ENCODE measurements around the gene GPC5. TPM values are rescaled to one million over a fixed set of nuclear protein-coding genes. Genes with fewer than 3 reads are reported as not detected.

GPC5 gene
- total and polyA plus RNA-seq, 2 of the 8 experiments (the other 6 are each of a cell fraction or from before 2014, with no cell fraction given) = 0.20 to 0.39 TPM

DNA sequence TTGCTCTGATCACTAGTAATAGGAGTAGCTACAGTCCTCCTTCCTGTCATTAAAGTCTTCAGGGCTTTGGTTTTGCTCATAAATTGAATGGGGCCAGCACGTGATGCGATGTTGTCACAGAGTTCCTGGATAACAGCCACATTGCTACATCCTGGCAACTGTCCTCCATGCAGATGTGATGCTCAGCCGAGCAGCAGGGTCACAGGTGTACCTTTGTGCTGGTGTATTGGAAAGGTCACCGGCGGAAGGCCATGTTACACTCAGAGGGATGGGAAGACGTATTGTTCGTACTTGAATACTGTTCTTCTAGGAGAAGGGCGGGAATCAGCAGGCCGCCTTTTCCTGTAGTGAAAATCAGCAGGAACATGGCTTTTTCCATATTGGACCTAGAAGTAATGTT, 1114.4 kb downstream of the GPC5 start (continued):
- TF ChIP-seq, protein P1, sequence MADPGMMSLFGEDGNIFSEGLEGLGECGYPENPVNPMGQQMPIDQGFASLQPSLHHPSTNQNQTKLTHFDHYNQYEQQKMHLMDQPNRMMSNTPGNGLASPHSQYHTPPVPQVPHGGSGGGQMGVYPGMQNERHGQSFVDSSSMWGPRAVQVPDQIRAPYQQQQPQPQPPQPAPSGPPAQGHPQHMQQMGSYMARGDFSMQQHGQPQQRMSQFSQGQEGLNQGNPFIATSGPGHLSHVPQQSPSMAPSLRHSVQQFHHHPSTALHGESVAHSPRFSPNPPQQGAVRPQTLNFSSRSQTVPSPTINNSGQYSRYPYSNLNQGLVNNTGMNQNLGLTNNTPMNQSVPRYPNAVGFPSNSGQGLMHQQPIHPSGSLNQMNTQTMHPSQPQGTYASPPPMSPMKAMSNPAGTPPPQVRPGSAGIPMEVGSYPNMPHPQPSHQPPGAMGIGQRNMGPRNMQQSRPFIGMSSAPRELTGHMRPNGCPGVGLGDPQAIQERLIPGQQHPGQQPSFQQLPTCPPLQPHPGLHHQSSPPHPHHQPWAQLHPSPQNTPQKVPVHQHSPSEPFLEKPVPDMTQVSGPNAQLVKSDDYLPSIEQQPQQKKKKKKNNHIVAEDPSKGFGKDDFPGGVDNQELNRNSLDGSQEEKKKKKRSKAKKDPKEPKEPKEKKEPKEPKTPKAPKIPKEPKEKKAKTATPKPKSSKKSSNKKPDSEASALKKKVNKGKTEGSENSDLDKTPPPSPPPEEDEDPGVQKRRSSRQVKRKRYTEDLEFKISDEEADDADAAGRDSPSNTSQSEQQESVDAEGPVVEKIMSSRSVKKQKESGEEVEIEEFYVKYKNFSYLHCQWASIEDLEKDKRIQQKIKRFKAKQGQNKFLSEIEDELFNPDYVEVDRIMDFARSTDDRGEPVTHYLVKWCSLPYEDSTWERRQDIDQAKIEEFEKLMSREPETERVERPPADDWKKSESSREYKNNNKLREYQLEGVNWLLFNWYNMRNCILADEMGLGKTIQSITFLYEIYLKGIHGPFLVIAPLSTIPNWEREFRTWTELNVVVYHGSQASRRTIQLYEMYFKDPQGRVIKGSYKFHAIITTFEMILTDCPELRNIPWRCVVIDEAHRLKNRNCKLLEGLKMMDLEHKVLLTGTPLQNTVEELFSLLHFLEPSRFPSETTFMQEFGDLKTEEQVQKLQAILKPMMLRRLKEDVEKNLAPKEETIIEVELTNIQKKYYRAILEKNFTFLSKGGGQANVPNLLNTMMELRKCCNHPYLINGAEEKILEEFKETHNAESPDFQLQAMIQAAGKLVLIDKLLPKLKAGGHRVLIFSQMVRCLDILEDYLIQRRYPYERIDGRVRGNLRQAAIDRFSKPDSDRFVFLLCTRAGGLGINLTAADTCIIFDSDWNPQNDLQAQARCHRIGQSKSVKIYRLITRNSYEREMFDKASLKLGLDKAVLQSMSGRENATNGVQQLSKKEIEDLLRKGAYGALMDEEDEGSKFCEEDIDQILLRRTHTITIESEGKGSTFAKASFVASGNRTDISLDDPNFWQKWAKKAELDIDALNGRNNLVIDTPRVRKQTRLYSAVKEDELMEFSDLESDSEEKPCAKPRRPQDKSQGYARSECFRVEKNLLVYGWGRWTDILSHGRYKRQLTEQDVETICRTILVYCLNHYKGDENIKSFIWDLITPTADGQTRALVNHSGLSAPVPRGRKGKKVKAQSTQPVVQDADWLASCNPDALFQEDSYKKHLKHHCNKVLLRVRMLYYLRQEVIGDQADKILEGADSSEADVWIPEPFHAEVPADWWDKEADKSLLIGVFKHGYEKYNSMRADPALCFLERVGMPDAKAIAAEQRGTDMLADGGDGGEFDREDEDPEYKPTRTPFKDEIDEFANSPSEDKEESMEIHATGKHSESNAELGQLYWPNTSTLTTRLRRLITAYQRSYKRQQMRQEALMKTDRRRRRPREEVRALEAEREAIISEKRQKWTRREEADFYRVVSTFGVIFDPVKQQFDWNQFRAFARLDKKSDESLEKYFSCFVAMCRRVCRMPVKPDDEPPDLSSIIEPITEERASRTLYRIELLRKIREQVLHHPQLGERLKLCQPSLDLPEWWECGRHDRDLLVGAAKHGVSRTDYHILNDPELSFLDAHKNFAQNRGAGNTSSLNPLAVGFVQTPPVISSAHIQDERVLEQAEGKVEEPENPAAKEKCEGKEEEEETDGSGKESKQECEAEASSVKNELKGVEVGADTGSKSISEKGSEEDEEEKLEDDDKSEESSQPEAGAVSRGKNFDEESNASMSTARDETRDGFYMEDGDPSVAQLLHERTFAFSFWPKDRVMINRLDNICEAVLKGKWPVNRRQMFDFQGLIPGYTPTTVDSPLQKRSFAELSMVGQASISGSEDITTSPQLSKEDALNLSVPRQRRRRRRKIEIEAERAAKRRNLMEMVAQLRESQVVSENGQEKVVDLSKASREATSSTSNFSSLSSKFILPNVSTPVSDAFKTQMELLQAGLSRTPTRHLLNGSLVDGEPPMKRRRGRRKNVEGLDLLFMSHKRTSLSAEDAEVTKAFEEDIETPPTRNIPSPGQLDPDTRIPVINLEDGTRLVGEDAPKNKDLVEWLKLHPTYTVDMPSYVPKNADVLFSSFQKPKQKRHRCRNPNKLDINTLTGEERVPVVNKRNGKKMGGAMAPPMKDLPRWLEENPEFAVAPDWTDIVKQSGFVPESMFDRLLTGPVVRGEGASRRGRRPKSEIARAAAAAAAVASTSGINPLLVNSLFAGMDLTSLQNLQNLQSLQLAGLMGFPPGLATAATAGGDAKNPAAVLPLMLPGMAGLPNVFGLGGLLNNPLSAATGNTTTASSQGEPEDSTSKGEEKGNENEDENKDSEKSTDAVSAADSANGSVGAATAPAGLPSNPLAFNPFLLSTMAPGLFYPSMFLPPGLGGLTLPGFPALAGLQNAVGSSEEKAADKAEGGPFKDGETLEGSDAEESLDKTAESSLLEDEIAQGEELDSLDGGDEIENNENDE (IDR thresholded peaks at IDR 0.05; ENCODE audit: insufficient replicate concordance, low read length) = no peak
- TF ChIP-seq, protein P2, sequence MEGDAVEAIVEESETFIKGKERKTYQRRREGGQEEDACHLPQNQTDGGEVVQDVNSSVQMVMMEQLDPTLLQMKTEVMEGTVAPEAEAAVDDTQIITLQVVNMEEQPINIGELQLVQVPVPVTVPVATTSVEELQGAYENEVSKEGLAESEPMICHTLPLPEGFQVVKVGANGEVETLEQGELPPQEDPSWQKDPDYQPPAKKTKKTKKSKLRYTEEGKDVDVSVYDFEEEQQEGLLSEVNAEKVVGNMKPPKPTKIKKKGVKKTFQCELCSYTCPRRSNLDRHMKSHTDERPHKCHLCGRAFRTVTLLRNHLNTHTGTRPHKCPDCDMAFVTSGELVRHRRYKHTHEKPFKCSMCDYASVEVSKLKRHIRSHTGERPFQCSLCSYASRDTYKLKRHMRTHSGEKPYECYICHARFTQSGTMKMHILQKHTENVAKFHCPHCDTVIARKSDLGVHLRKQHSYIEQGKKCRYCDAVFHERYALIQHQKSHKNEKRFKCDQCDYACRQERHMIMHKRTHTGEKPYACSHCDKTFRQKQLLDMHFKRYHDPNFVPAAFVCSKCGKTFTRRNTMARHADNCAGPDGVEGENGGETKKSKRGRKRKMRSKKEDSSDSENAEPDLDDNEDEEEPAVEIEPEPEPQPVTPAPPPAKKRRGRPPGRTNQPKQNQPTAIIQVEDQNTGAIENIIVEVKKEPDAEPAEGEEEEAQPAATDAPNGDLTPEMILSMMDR (IDR thresholded peaks at IDR 0.05; ENCODE audit: control extremely low read depth in 1 of 3, insufficient read depth in 1 of 3, low read depth in 1 of 3, low read length in 3 of 3) = no peak
- TF ChIP-seq EGR1 (IDR thresholded peaks at IDR 0.05; ENCODE audit: borderline replicate concordance, low read depth, low read length) = no peak
- no peak for TF ChIP-seq NRF1 (IDR thresholded peaks at IDR 0.05; ENCODE audit: low read depth, low read length)
- no peak for TF ChIP-seq CHD2 (IDR thresholded peaks at IDR 0.05; ENCODE audit: low read length)
- no peak for TF ChIP-seq POU5F1 (IDR thresholded peaks at IDR 0.05; ENCODE audit: low read depth, low read length)
- no peak for TF ChIP-seq CEBPB (IDR thresholded peaks at IDR 0.05; ENCODE audit: low read depth, low read length)
- TF ChIP-seq JUND (IDR thresholded peaks at IDR 0.05; ENCODE audit: low read length) = no peak
- TF ChIP-seq CHD1 (IDR thresholded peaks at IDR 0.05; ENCODE audit: low read depth, low read length) = no peak
- TF ChIP-seq, protein P3, sequence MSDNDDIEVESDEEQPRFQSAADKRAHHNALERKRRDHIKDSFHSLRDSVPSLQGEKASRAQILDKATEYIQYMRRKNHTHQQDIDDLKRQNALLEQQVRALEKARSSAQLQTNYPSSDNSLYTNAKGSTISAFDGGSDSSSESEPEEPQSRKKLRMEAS (IDR thresholded peaks at IDR 0.05) = no peak

All from H1 (cell line).